ENCODE data around the gene GUCA2B. TPM values are rescaled to one million over a fixed set of nuclear protein-coding genes. Genes with fewer than 3 reads are reported as not detected.

Gene GUCA2B
- total RNA-seq, 2 donors from 2014 or later = not detected

- no peaks in the 10 kb centered on the region for H3K4me1 Mint-ChIP-seq (ENCODE audit: low read depth)
- no peak overlapping the region for H3K27ac Mint-ChIP-seq
- H3K4me3 Mint-ChIP-seq = no peak overlapping the region
- H3K9me3 Mint-ChIP-seq = no peaks in the 10 kb centered on the region
- ATAC-seq (replicated peaks in 1 of 2) (no peak), DNase-seq (no peak)
- no peaks in the 10 kb centered on the region for H3K36me3 Mint-ChIP-seq (ENCODE audit: insufficient read depth in 2 of 2)
- peaks cover 26% of the 10 kb centered on the region for H3K27me3 Mint-ChIP-seq (ENCODE audit: low read depth)
Observed at GRCh38 chr1:42133809-42134526, 19.2 kb upstream of the GUCA2B start.

- peaks cover 18% of the 10 kb centered on the region for H3K27me3 Mint-ChIP-seq (ENCODE audit: low read depth)
- no peaks in the 10 kb centered on the region for H3K4me1 Mint-ChIP-seq (ENCODE audit: low read depth)
- H3K9me3 Mint-ChIP-seq = no peaks in the 10 kb centered on the region
- no peak overlapping the region for H3K4me3 Mint-ChIP-seq
- H3K36me3 Mint-ChIP-seq (ENCODE audit: insufficient read depth in 2 of 2) = no peaks in the 10 kb centered on the region
- ATAC-seq (replicated peaks in 1 of 2) (no peak), DNase-seq (no peak)
- H3K27ac Mint-ChIP-seq = no peak overlapping the region
Observed at GRCh38 chr1:42135426-42135825, 17.8 kb upstream of the GUCA2B start.

- peaks cover 18% of the 10 kb centered on the region for H3K27me3 Mint-ChIP-seq (ENCODE audit: low read depth)
- H3K36me3 Mint-ChIP-seq (ENCODE audit: insufficient read depth in 2 of 2) = no peaks in the 10 kb centered on the region
- DNase-seq (no peak), ATAC-seq (replicated peaks in 1 of 2) (no peak)
- H3K4me1 Mint-ChIP-seq (ENCODE audit: low read depth) = no peaks in the 10 kb centered on the region
- H3K4me3 Mint-ChIP-seq = no peak overlapping the region
- H3K27ac Mint-ChIP-seq = no peak overlapping the region
- H3K9me3 Mint-ChIP-seq = no peaks in the 10 kb centered on the region
Observed at GRCh38 chr1:42136466-42136865, 16.7 kb upstream of the GUCA2B start.

- no peak overlapping the region for H3K27ac Mint-ChIP-seq
- DNase-seq (no peak), ATAC-seq (replicated peaks in 1 of 2) (no peak)
- H3K4me1 Mint-ChIP-seq (ENCODE audit: low read depth) = no peaks in the 10 kb centered on the region
- no peak overlapping the region for H3K4me3 Mint-ChIP-seq
- H3K27me3 Mint-ChIP-seq (ENCODE audit: low read depth) = peaks cover 23% of the 10 kb centered on the region
- H3K9me3 Mint-ChIP-seq = no peaks in the 10 kb centered on the region
- no peaks in the 10 kb centered on the region for H3K36me3 Mint-ChIP-seq (ENCODE audit: insufficient read depth in 2 of 2)
Observed at GRCh38 chr1:42137766-42138165, 15.4 kb upstream of the GUCA2B start.

- Mint-ChIP-seq H3K9me3 (no peaks in the 10 kb centered on the region), H3K27me3 (ENCODE audit: low read depth) (peaks cover 23% of the 10 kb centered on the region), H3K36me3 (ENCODE audit: insufficient read depth in 2 of 2) (no peaks in the 10 kb centered on the region), H3K27ac (no peak overlapping the region), H3K4me1 (ENCODE audit: low read depth) (peaks cover 8% of the 10 kb centered on the region), H3K4me3 (no peak overlapping the region)
- ATAC-seq (replicated peaks in 1 of 2) (no peak), DNase-seq (no peak)
Observed at GRCh38 chr1:42138586-42138985, 14.6 kb upstream of the GUCA2B start.

- H3K27ac Mint-ChIP-seq = no peak overlapping the region
- H3K27me3 Mint-ChIP-seq (ENCODE audit: low read depth) = peaks cover 23% of the 10 kb centered on the region
- no peak for ATAC-seq (replicated peaks in 1 of 2)
- no peak overlapping the region for H3K4me3 Mint-ChIP-seq
- DNase-seq = no peak
- H3K4me1 Mint-ChIP-seq (ENCODE audit: low read depth) = peaks cover 10% of the 10 kb centered on the region
- H3K36me3 Mint-ChIP-seq (ENCODE audit: insufficient read depth in 2 of 2) = no peaks in the 10 kb centered on the region
- no peaks in the 10 kb centered on the region for H3K9me3 Mint-ChIP-seq
Observed at GRCh38 chr1:42139444-42139843, 13.8 kb upstream of the GUCA2B start.

- Mint-ChIP-seq H3K27me3 (ENCODE audit: low read depth) (peaks cover 23% of the 10 kb centered on the region), H3K27ac (no peak overlapping the region), H3K4me3 (no peak overlapping the region), H3K36me3 (ENCODE audit: insufficient read depth in 2 of 2) (no peaks in the 10 kb centered on the region), H3K4me1 (ENCODE audit: low read depth) (peaks cover 10% of the 10 kb centered on the region), H3K9me3 (no peaks in the 10 kb centered on the region)
- no peak for DNase-seq
- no peak for ATAC-seq (replicated peaks in 1 of 2)
Observed at GRCh38 chr1:42140191-42140590, 13.0 kb upstream of the GUCA2B start.

- Mint-ChIP-seq H3K9me3 (no peaks in the 10 kb centered on the region), H3K27ac (no peak overlapping the region), H3K4me3 (no peak overlapping the region), H3K27me3 (ENCODE audit: low read depth) (peaks cover 6% of the 10 kb centered on the region), H3K36me3 (ENCODE audit: insufficient read depth in 2 of 2) (no peaks in the 10 kb centered on the region), H3K4me1 (ENCODE audit: low read depth) (peaks cover 10% of the 10 kb centered on the region)
- no peak for DNase-seq
- no peak for ATAC-seq (replicated peaks in 1 of 2)
Observed at GRCh38 chr1:42141978-42142377, 11.2 kb upstream of the GUCA2B start.

- Mint-ChIP-seq H3K27me3 (ENCODE audit: low read depth) (peaks cover 5% of the 10 kb centered on the region), H3K27ac (no peak overlapping the region), H3K4me3 (no peak overlapping the region), H3K36me3 (ENCODE audit: insufficient read depth in 2 of 2) (no peaks in the 10 kb centered on the region), H3K4me1 (ENCODE audit: low read depth) (peaks cover 10% of the 10 kb centered on the region), H3K9me3 (no peaks in the 10 kb centered on the region)
- ATAC-seq (replicated peaks in 1 of 2) (no peak), DNase-seq (no peak)
Observed at GRCh38 chr1:42142894-42143675, 10.1 kb upstream of the GUCA2B start.

- peaks cover 10% of the 10 kb centered on the region for H3K4me1 Mint-ChIP-seq (ENCODE audit: low read depth)
- no peak for DNase-seq
- H3K27me3 Mint-ChIP-seq (ENCODE audit: low read depth) = peaks cover 5% of the 10 kb centered on the region
- H3K9me3 Mint-ChIP-seq = no peaks in the 10 kb centered on the region
- no peaks in the 10 kb centered on the region for H3K36me3 Mint-ChIP-seq (ENCODE audit: insufficient read depth in 2 of 2)
- H3K4me3 Mint-ChIP-seq = no peak overlapping the region
- no peak for ATAC-seq (replicated peaks in 1 of 2)
- H3K27ac Mint-ChIP-seq = no peak overlapping the region
Observed at GRCh38 chr1:42143896-42144710, 9.1 kb upstream of the GUCA2B start.

- ATAC-seq (replicated peaks in 1 of 2) (no peak), DNase-seq (no peak)
- peaks cover 5% of the 10 kb centered on the region for H3K27me3 Mint-ChIP-seq (ENCODE audit: low read depth)
- no peak overlapping the region for H3K4me3 Mint-ChIP-seq
- H3K4me1 Mint-ChIP-seq (ENCODE audit: low read depth) = peaks cover 10% of the 10 kb centered on the region
- H3K36me3 Mint-ChIP-seq (ENCODE audit: insufficient read depth in 2 of 2) = no peaks in the 10 kb centered on the region
- H3K27ac Mint-ChIP-seq = no peak overlapping the region
- H3K9me3 Mint-ChIP-seq = no peaks in the 10 kb centered on the region
Observed at GRCh38 chr1:42144711-42145388, 8.4 kb upstream of the GUCA2B start.

GRCh38 chr1:42145389-42145716 lies 7.9 kb upstream of the GUCA2B start:
- no peaks in the 10 kb centered on the region for H3K9me3 Mint-ChIP-seq
- H3K27ac Mint-ChIP-seq = no peak overlapping the region
- H3K36me3 Mint-ChIP-seq (ENCODE audit: insufficient read depth in 2 of 2) = no peaks in the 10 kb centered on the region
- H3K4me3 Mint-ChIP-seq = no peak overlapping the region
- peaks cover 5% of the 10 kb centered on the region for H3K27me3 Mint-ChIP-seq (ENCODE audit: low read depth)
- H3K4me1 Mint-ChIP-seq (ENCODE audit: low read depth) = peaks cover 10% of the 10 kb centered on the region
- no peak for ATAC-seq (replicated peaks in 1 of 2)
- DNase-seq = no peak

All from activated T-cell treated with anti-CD3 and anti-CD28 coated beads, Interleukin-2, amount 50 U/mL, for 72 hours (primary cell).